GM19372 (cell line): ENCODE results near the gene PTPRG.
"Not testable (repeated sequence)": the region's sequence is repeated elsewhere in the genome, so short reads cannot be mapped to it uniquely, and the experiment has no call there.

Experiments
- ATAC-seq: cut with Tn5 transposase; IDR thresholded peaks from one replicate; pipeline ENCODE4 v1.9.1; 2021; ENCODE audit warnings: mild to moderate bottlenecking, low read depth, moderate library complexity; ENCODE audit not compliant: unreplicated experiment

The PTPRG gene

DNA sequence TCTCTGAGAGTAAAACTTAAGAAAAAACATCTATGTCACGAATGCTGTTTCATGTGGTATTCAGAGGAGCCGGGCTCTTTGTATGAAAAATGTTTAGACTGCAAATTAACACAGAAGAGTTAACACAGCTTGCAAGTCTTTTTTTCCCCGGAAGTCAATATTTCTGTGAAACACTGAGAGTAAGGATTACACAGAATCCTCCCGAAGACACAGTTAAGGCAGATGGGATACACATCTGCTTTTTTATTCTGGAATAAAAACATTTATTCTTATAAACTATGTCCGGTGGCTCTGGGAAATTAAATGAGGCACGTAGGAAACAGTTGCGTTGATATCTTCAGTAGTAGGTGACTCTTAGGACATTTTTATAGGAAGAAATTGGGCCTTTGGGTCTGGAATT, 180.6 kb downstream of the PTPRG start:
- no peak for ATAC-seq

DNA sequence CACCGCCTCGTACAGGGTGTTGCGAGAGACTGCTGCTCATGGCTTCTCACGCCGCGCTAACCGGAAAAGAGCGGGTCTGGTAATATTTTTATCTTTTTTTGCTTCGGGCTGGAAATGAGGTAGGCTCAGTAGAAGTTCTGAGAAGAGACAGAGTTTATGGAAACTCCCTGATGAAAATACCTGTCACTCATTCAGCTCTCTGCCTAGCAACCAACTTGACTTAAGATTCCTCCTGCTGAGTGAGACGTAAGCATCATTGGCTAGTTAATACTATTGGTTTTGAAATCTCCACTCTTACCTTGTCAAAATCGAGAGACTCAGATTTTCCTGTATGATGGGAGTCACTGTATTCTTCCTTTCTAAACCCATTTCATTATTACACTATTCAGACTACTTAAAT, 181.7 kb downstream of the PTPRG start:
- no peak for ATAC-seq

- ATAC-seq, result no peak
Observed at GRCh38 chr3:61743686-61744242, 182.4 kb downstream of the PTPRG start.

- no peak for ATAC-seq
Observed at GRCh38 chr3:61748288-61748687, 186.9 kb downstream of the PTPRG start.

DNA sequence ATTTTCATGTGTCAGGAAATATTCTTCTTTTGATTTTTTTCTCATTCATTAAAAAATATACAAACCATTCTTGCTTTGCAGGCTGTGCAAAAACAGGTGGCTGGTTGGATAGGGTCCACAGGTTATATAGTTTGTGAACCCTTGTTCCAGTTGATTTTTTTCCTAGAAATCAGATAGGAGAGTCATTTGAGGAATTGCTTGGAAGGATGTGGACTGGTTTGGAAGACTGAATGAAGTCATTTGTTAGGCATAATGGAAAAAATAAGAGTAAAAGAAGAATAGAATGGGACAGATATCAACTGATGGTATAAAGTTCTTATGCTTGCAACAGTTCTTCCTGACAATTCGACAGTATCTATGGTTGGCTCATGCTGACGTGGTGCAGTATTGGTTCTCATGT, 189.4 kb downstream of the PTPRG start:
- ATAC-seq, result no peak

GRCh38 chr3:61758839-61759238, 197.5 kb downstream of the PTPRG start:
- ATAC-seq, result no peak

DNA sequence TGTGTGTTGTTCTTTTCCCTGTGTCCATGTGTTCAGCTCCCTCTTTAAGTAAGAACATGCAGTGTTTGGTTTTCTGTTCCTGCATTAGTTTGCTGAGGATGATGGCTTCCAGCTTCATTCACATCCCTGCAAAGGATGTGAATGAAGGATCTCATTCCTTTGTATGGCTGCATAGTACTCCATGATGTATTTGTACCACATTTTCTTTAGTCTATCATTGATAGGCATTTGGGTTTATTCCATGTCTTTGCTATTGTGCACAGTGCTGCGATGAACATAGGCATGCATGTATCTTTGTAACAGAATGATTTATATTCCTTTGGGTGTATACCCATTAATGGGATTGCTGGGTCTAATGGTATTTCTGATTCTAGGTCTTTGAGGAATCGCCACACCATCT, 199.4 kb downstream of the PTPRG start:
- ATAC-seq, result not testable (repeated sequence)

GRCh38 chr3:61761694-61762430, 200.5 kb downstream of the PTPRG start:
- no peak for ATAC-seq

- ATAC-seq, result no peak
Observed at GRCh38 chr3:61765157-61765876, 203.9 kb downstream of the PTPRG start.

GRCh38 chr3:61768284-61769037, 207.1 kb downstream of the PTPRG start:
- ATAC-seq, result no peak

DNA sequence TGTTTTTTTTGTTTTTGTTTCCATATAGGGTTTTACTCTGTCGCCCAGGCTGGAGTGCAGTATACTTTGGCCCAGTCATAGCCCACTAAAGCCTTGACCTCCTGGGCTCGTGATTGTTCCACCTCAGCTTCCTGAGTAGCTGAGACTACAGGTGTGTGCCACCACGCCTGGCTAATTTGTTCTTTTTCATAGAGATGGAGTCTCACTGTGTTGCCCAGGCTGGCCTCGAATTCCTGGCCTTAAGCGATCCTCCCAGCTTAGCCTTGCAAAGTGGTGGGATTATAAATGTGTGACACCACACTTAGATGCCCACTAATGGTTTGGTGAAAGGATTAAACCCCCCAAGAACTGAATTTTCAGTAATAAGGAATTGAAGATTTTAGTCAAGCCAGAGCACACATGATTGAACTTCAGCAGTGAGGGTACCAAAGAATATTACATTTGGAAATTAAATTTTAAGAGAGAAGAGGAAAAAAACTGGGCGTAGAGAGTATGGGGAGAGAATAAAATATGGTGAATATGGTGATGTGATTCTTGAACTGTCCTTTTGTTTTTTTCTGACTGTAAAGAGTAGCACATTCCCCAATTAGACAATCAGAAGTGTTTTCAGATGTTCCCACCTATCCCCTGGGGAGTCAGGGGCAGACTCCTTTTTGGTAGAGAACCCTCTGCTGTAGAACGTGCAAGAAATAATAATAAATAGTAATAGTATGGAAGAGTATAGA, 208.1 kb downstream of the PTPRG start:
- ATAC-seq, result no peak

DNA sequence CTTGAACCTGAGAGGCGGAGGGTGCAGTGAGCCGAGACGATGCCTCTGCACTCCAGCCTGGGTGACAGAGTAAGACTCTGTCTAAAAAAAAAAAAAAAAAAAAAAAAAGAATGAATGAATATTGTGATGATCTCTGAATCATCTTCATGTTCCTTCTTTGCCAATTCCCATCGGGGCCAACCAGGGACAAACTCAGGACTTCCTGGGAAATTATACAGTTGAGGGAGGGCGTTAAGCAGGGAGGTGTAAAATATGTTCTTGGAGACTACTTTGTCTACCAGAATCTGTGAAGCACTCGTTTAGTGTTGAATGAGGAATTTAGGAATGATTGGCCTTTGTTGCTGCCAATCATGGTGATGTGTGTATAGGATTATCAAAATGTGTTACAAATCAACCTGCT, 210.6 kb downstream of the PTPRG start:
- ATAC-seq, result no peak

DNA sequence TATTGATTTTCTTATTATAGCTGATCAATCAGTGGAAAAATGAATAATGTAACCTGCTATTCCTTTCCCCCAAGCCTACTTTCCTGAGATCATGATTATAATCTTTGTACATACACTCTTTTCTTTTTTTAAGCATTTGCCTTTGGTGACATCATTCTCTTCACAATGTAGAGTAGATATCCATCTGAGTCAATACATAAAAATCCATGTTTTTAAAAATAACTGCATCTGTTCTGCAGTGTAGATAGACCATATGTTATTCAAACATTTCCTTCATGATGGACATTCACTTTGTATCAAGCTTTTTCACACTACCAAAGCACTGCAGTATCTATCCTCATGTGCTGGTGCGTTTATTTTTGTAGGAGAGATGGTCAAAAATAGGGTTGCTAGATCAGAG, 211.1 kb downstream of the PTPRG start:
- no peak for ATAC-seq

- ATAC-seq, result no peak
Observed at GRCh38 chr3:61774279-61774890, 213.0 kb downstream of the PTPRG start.

- no peak for ATAC-seq
Observed at GRCh38 chr3:61776390-61776789, 215.0 kb downstream of the PTPRG start.

GRCh38 chr3:61777483-61777882, 216.1 kb downstream of the PTPRG start:
- no peak for ATAC-seq

DNA sequence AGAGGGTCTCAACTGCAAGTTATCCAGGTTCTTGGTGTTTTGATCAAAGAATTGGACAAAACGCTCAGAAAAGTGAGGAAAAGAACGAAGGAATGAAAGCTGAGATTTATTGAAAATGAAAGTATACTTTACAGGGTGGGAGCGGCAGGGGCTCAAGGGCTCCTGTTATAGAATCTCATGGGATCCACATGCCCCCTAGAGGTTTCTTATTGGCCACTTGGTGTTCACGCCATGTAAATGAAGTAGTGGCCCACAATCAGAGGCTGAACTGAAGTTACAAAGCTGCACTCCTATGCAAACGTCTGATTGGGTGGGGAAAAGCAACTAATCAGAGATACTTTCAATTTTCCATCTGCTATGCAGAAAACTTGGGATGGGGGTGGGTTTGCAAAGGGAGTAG, 216.7 kb downstream of the PTPRG start:
- ATAC-seq, result no peak

GRCh38 chr3:61780016-61780415, 218.6 kb downstream of the PTPRG start:
- no peak for ATAC-seq

DNA sequence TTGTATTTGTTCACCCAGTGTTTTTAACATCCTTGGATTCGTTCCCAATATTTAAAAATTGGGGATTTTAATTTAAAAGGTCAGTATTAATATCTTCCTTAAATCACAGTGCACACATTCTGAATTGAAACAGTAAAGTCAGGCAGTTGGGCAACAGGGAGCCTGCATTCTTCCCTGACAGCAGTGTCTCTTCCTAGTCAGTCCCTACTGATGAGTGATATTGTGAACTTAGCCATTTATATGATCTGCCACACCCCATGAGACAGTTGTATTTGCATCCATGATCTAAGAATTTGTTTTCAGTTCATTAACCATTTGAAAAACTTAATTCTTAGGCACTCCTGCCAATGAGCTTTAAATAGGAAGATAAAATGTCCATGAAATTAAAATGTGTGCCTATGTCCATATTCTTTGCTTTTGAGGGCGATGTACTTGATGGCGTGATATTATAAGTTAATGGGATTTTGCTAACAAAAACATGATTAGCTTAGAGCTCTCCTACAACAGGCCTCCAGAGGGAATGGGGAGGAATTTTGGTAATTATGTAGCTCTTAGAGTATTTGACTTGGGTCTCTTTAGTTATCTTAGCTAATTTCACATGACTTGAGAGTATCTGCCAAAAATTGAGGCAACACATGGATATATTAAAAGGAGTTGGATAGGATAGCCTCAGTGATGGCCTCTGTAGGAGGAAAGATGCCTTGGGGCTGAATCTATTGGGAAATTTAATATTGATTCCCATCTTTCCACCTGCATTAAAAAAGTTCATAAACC, 219.3 kb downstream of the PTPRG start:
- no peak for ATAC-seq
